GM21723 (cell line): ENCODE measurements around the gene OSCAR.

Experiments used
- ATAC-seq: cut with Tn5 transposase; IDR thresholded peaks from one replicate; pipeline ENCODE4 v1.9.1; 2021; ENCODE audit warnings: mild to moderate bottlenecking, moderate library complexity; ENCODE audit not compliant: unreplicated experiment

The OSCAR gene

DNA sequence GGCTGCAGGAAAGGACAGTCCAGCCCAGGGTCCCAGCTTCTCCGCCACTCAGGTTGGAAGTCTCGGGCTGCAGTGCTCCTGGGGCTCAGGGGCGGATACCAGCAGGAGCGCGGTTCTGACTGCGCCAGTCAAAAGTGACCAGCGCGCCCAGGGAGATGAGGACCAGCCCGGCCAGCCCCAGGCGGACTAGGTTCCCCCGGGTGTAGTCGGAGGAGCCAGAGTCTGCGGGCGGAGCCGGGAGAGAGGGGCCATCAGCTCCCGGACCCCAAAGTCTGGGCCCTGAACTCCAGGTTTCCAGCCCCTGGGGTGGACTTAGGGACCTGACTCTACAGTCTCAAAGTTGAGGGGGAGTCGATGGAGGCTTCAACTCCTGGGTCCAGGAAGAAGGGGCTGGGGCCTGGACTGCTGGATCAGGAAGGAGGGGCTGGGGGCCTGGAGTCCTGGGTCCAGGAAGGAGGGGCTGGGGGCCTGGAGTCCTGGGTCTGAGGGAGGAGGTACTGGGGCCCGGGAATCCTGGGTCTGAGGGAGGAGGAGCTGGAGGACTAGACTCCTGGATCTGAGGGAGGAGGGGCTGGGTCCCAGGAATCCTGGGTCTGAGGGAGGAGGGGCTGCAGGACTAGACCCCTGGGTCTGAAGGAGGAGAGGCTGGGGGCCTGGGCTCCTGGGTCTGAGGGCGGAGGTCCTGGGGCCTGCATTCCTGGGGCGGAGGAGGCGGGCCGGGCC, 5.3 kb downstream of the OSCAR start:
- no peak for ATAC-seq

DNA sequence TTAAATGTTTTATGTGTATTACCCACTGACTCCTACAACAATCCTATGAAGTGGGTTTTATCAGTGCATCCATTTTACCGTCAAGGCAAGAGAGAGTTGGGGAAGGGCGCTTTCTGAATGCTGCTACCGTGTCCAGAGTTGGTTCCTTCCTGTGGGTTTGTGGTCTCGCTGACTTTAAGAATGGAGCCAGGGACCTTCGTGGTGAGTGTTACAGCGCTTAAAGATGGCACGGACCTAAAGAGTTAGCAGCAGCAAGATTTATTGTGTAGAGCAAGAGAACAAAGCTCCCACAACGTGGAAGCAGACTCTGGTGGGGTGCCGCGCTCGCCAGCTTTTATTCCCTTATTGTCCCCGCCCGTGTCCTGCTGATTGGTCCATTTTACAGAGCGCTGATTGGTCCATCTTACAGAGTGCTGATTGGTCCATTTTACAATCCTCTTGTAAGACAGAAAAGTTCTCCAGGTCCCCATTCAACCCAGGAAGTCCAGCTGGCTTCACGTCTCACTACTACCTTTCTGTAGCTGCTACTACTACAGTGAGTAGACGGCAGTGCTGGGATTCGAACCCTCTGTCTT, 6.1 kb downstream of the OSCAR start:
- no peak for ATAC-seq

DNA sequence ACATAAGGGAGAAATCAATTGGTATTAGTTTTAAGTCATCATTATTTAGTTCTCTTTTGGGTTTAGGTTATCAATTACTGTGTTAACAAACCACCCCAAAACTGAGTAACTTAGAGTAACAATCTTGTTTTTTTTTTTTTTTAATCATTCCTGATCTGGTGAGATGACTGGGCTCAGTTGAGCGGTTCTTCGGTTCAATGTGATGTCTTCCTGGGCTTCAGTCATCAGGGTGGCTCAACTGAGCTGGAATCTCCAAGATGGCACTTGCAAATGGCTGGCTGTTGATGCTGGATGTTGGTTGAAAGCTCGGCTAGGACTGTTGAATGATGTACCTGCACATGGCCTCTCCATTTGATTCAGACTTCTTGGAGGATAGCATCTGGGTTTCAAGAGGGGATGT, 16.2 kb downstream of the OSCAR start:
- ATAC-seq: no peak

DNA sequence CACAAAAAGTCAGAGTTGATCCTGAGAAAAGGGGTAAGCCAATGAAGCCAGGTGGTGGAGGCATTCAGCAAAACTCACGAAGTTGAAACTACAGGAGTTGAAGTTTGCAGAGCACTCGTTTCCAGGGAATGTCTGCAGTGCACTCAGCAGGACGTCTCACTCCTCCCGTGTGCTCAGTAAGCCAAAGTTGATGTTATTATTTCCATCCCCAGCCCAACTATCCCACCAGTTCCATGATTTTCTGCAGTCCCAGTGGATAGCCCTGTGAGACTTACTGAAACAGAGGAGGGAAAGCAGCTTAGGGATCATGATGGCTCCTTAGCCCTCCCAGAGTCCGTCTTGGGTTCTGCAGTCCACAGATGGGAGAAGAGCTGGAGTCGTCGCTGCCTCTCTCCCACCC, 19.6 kb downstream of the OSCAR start, which contains the start of gene TARM1:
Gene TARM1 (minus strand): TSS at position 334 of the 400 bp plus-strand sequence. CDS start 25 bp downstream, at position 309.
- ATAC-seq: no peak

DNA sequence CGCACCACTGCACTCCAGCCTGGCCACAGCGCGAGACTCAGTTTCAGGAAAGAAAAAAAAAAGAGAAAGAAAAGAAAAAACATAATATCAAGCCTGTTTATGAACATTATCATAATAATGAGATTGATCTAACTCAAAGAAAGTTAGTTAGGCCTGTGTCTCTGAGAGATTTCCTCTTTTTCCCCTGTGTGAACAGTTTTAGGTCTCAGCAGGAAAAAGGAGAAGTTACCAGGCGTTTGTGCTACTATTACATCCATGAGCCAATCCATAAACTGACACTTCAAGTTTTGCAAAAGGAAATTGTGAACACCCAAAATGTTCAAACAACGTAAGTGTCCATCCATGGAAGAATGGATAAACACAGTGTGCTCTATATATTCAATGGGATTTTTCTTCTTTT, 23.3 kb downstream of the OSCAR start:
- no peak for ATAC-seq

DNA sequence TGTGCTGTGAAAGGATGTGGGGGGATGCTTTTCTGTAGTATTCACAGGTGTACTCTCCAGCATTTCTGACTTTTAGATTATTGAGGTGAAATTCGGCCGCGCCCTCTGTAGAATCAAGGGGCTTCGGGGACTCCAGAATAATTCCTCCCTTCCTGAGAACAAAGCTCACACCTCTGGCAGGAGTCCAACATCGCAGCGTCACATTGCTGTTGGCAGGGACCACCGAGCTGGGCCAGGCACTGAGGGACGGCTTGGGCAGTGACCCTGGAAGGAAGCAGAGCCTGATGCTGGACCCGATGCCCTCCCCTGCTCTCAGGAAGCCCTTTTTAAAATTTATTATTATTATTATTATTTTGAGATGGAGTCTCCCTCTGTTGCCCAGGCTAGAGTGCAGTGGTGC, 25.8 kb downstream of the OSCAR start:
- ATAC-seq: no peak

DNA sequence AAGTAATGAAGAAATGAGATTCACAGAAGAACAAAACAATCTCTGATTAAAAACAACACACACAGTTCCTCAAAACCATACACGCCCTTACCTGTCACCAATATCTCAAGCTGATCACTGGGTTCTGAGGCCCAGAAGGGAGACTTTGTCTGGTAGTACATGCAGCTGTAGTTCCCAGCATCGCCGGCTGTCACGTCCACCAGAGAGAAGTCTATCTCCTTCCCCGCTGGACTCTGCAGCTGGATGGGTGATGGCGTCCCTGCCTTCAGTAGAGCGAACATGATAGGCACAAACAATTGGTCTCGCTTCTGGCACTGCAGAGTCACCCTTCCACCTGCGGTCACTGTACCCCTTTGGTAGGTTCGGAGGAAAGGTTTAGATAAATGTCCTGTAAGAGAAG, 26.8 kb downstream of the OSCAR start:
- no peak for ATAC-seq

DNA sequence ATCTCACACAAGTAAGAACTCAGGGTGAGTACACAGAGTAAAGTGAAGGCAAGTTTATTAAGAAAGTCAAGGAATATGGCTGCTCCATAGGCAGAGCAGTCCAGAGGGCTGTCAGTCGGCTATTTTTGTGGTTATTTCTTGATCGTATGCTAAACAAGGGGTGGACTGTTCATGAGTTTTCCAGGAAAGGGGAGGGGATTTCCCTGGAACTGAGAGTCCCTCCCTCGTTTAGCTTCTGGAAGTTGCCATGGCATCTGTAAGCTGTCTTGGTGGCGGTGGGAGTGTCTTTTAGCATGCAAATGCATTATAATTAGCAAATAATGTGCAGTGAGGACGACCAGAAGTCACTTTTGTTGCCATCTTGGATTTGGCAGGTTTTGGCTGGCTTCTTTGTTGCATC, 31.1 kb downstream of the OSCAR start:
- no peak for ATAC-seq

DNA sequence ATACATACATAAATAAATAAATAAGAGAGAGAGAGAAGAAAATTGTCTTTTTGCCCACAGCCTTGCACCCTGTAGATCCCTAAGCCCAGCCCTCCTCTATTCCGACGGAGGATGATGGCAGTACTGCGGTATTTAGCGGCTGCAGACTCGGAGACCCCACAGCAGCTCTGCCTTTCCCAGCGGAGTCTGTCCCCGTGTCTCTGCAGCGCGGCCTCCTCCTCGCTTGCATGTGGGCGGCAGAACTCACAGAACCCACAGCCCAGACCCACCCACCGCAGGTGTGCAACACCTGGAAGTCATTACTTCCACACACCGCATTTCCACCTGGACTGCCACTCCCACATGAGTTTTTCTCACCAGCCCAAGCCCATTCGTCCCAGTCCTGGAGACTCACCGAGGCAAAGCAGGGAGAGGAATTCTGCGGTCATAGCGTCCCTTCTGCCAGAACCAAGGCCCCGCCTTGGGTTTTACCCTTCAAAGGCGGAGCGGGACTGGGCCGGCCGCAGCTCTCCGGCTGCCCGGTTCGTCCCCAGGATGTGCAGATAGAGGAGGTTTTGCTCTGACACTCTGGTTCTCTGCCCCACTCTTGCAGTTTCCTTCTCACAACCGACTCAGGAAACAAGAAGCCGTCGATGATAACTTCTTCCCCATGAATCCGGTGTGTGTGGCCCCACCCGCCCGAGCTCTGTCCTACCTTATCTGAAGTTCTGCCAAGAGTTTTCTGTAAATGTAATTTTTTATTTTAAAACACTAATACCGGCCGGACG, 37.1 kb downstream of the OSCAR start, which contains the start of gene VSTM1:
Gene VSTM1 (minus strand): TSS at position 548 of the 767 bp plus-strand sequence. CDS start 120 bp downstream, at position 428.
- ATAC-seq: no peak

DNA sequence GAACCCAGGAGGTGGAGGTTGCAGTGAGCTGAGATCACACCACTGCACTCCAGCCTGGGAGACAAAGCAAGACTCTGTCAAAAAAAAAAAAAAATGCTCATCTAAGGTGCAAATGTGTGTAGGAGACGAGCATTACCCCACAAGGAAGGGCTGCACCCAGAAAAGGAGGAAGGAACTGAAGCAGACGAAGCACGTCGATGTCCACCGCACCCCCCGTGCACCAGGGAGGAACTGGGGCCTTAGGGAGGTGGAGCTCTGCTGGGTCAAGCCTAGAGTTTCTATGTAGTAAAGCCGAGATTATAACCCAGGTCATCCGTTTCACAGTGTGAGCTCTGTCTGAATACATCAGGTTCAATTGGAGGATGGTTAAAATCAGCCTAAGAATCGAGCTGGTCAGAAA, 38.0 kb downstream of the OSCAR start:
- ATAC-seq: no peak

DNA sequence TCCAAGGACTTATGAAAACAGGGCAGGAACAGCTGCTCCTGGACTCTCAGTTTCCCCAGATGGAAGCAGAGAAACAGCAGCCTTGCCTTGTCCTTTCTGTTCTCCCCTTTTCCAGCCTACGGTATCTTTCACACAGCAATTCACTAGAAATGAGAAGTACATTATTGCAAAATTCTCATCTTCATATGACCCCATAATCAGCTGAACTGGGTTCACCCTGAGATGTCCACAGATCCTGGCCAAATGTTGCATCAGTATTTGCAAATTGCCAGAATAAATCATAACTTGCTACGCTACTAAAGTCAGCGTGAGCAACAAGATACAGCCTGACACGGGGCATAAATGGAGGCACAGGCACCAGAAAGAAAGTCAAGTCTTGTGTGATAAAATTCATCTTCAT, 53.0 kb downstream of the OSCAR start:
- ATAC-seq: no peak

DNA sequence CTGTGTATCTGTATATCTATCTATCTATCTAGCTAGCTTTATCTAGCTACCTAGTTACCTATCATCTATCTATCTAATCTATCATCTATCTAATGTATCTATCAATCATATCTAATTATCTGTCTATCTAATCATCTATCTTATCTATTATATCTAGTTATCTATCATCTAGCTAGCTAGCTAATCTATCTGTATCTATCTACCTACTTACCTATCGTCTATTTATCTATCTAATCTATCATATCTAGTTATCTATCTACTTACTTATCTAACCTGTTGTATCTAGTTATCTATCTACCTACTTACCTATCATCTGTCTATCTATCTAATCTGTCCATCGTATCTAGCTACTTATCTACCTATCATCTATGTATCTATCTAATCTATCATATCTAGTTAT, 54.8 kb downstream of the OSCAR start:
- ATAC-seq: no peak
